HepG2 (cell line): ENCODE results near the gene U2AF1L4. TPM values are rescaled to one million over a fixed set of nuclear protein-coding genes. Genes with fewer than 3 reads are reported as not detected.

Source experiments
- CBX2 ChIP-seq, 2 experiments: fragments of 200-600 bp in 1 of 2; sonication (generic); formaldehyde crosslinking in 1 of 2; IDR thresholded peaks; 2 replicates each; pipeline versions ENCODE4 v1.7.0 to v1.8.1; 2018 to 2022; ENCODE audit warnings: low read depth in 2 of 2, low read length in 1 of 2, mild to moderate bottlenecking in 1 of 2, missing genetic modification reagents in 1 of 2
- DNMT1 ChIP-seq: sonication (generic); formaldehyde crosslinking; IDR thresholded peaks from 2 replicates; pipeline ENCODE4 v1.5.1; 2020; ENCODE audit warnings: mild to moderate bottlenecking, missing genetic modification reagents
- EHMT2 ChIP-seq: fragments of 200-600 bp; sonication (generic); IDR thresholded peaks from 2 replicates; pipeline ENCODE4 v1.7.0; 2017; ENCODE audit warnings: antibody characterized with exemption, low read depth, low read length, borderline replicate concordance
- HCFC1 ChIP-seq: fragments of 150-350 bp; IDR thresholded peaks from 2 replicates; pipeline ENCODE4 v1.6.1; 2014; ENCODE audit warnings: low read depth, low read length
- IRX3 ChIP-seq: sonication (generic); formaldehyde crosslinking; IDR thresholded peaks from 2 replicates; pipeline ENCODE4 v1.8.1; 2023; ENCODE audit warnings: mild to moderate bottlenecking, low read depth, missing genetic modification reagents, borderline replicate concordance
- ISL2 ChIP-seq: sonication (generic); formaldehyde crosslinking; IDR thresholded peaks from 2 replicates; pipeline ENCODE4 v1.5.0; 2020; ENCODE audit warnings: missing genetic modification reagents
- SATB2 ChIP-seq: sonication (generic); formaldehyde crosslinking; IDR thresholded peaks from 2 replicates; pipeline ENCODE4 v1.5.0; 2020; ENCODE audit warnings: missing genetic modification reagents
- ZNF678 ChIP-seq: sonication (generic); formaldehyde crosslinking; IDR thresholded peaks from 2 replicates; pipeline ENCODE4 v1.4.0; 2020; ENCODE audit warnings: mild to moderate bottlenecking, missing genetic modification reagents
- polyA plus RNA-seq, 8 experiments: library from polyadenylated mRNA; depleted of rRNA in 3 of 8; stranded (reverse) in 7 of 8; unstranded in 1 of 8; fragments of >200 nt; fragmentation: Illumina TruSeq in 4 of 8; extraction: Trizol in 4 of 8; gene quantifications; 2 replicates each; pipeline versions ENCODE4 v1.2.1 to v1.2.3, GENCODE V29; 2011 to 2016; ENCODE audit warnings: low read depth in 4 of 8, missing spikeins in 1 of 8, mixed read lengths in 1 of 8; ENCODE audit not compliant: insufficient read depth in 1 of 8
- total RNA-seq, 5 experiments: library from RNA; depleted of rRNA; stranded (reverse); fragments of >200 nt; fragmentation: Illumina TruSeq; extraction: Trizol; gene quantifications; 2 replicates each; pipeline ENCODE4 v1.2.3, GENCODE V29; 2016; ENCODE audit warnings: low read depth in 1 of 5
- TF ChIP-seq, protein P1 (sequence below), 2 experiments: sonication (generic) in 1 of 2; formaldehyde crosslinking in 1 of 2; IDR thresholded peaks; 2 replicates each; pipeline versions ENCODE4 v1.4.0 to v1.6.1; 2018 to 2020; ENCODE audit warnings: missing genetic modification reagents in 2 of 2, borderline replicate concordance in 1 of 2, low read depth in 1 of 2, mild to moderate bottlenecking in 1 of 2, missing biosample characterization in 1 of 2
- TF ChIP-seq, protein P2 (sequence below), 2 experiments: fragments of 450-650 bp in 1 of 2; sonication (generic) in 1 of 2; formaldehyde crosslinking in 1 of 2; IDR thresholded peaks; 2 replicates each; pipeline versions ENCODE4 v1.6.1 to v1.8.0; 2016 to 2022; ENCODE audit warnings: antibody characterized with exemption in 1 of 2, mild to moderate bottlenecking in 1 of 2, missing genetic modification reagents in 1 of 2
- TF ChIP-seq, protein P3 (sequence below): sonication (generic); formaldehyde crosslinking; IDR thresholded peaks from 2 replicates; pipeline ENCODE4 v1.4.0; 2020; ENCODE audit warnings: mild to moderate bottlenecking, missing genetic modification reagents
- TF ChIP-seq, protein P4 (sequence below): IDR thresholded peaks from 2 replicates; pipeline ENCODE4 v1.6.1; 2016; ENCODE audit warnings: missing genetic modification reagents, missing compliant biosample characterization

Gene U2AF1L4
- total and polyA plus RNA-seq, 2 of the 13 experiments (the other 11 are each of a cell fraction or from before 2014, with no cell fraction given): 7.9 to 15.4 TPM

DNA sequence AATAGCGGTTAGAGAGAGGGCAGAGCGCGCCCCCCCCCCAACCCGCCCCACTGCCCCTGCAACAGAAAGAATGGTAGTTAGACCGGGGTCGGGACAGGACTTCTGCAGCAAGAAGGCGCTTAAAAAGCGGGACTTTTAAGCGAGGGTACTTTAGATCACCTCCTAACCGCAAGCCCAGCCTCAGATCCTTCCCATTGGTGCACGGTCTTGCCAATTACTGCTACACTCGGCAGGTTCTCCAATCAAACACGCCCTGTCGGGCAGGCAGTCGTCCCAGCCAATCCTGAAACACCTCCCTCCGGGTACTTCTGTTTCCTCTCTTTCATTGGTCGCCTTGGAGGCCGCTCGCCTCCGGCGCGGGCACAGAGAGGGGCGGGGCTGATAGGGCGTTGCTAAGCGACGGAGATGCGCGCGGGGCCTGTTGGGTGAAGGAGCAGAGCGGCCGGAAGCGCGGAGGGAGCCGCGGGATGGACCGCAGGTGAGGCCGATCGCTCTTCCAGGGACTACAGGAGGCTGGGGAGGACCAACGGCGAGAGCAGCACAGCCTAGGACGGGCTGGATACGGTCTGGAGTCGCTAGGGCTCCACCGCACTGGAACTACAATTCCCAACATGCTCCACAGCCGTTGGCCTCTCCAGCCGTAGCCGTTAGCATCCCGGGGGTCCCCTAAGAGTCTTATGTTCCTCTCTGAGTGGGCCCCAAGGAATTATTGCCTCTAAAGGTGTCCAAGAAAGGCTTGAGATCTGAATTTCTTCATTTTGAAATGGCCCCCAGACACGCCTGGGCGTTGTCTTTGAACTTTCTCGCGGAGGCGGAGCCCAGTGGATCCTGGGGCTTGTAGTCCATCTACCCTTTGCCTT is 12.8 kb upstream of the U2AF1L4 start, which contains the start of gene PROSER3 (continued):
- TF ChIP-seq, protein P1, sequence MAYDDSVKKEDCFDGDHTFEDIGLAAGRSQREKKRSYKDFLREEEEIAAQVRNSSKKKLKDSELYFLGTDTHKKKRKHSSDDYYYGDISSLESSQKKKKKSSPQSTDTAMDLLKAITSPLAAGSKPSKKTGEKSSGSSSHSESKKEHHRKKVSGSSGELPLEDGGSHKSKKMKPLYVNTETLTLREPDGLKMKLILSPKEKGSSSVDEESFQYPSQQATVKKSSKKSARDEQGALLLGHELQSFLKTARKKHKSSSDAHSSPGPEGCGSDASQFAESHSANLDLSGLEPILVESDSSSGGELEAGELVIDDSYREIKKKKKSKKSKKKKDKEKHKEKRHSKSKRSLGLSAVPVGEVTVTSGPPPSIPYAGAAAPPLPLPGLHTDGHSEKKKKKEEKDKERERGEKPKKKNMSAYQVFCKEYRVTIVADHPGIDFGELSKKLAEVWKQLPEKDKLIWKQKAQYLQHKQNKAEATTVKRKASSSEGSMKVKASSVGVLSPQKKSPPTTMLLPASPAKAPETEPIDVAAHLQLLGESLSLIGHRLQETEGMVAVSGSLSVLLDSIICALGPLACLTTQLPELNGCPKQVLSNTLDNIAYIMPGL (CRISPR knock-in tag; IDR thresholded peaks at IDR 0.05; ENCODE audit: borderline replicate concordance in 1 of 2, low read depth in 1 of 2): peak in 1 of 2 experiments; percentile 63; a peak in 1 of 4 replicates
- no peak for TF ChIP-seq ZNF678 (CRISPR knock-in tag)
- 0 out of 2 replicates have a peak, but pooled peaks have one; percentile 45 for TF ChIP-seq DNMT1 (CRISPR knock-in tag)
- TF ChIP-seq, protein P2, sequence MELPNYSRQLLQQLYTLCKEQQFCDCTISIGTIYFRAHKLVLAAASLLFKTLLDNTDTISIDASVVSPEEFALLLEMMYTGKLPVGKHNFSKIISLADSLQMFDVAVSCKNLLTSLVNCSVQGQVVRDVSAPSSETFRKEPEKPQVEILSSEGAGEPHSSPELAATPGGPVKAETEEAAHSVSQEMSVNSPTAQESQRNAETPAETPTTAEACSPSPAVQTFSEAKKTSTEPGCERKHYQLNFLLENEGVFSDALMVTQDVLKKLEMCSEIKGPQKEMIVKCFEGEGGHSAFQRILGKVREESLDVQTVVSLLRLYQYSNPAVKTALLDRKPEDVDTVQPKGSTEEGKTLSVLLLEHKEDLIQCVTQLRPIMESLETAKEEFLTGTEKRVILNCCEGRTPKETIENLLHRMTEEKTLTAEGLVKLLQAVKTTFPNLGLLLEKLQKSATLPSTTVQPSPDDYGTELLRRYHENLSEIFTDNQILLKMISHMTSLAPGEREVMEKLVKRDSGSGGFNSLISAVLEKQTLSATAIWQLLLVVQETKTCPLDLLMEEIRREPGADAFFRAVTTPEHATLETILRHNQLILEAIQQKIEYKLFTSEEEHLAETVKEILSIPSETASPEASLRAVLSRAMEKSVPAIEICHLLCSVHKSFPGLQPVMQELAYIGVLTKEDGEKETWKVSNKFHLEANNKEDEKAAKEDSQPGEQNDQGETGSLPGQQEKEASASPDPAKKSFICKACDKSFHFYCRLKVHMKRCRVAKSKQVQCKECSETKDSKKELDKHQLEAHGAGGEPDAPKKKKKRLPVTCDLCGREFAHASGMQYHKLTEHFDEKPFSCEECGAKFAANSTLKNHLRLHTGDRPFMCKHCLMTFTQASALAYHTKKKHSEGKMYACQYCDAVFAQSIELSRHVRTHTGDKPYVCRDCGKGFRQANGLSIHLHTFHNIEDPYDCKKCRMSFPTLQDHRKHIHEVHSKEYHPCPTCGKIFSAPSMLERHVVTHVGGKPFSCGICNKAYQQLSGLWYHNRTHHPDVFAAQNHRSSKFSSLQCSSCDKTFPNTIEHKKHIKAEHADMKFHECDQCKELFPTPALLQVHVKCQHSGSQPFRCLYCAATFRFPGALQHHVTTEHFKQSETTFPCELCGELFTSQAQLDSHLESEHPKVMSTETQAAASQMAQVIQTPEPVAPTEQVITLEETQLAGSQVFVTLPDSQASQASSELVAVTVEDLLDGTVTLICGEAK (IDR thresholded peaks at IDR 0.05): no peak
- TF ChIP-seq, protein P2 (CRISPR knock-in tag; IDR thresholded peaks at IDR 0.05): no peak
- TF ChIP-seq CBX2 (IDR thresholded peaks at IDR 0.05; ENCODE audit: low read depth, low read length): no peak
- TF ChIP-seq CBX2 (CRISPR knock-in tag; IDR thresholded peaks at IDR 0.05; ENCODE audit: low read depth): no peak
- TF ChIP-seq HCFC1: peak; percentile 74; the same call in 1 of the 2 replicates
- no peak for TF ChIP-seq SATB2 (CRISPR knock-in tag)
- TF ChIP-seq, protein P3, sequence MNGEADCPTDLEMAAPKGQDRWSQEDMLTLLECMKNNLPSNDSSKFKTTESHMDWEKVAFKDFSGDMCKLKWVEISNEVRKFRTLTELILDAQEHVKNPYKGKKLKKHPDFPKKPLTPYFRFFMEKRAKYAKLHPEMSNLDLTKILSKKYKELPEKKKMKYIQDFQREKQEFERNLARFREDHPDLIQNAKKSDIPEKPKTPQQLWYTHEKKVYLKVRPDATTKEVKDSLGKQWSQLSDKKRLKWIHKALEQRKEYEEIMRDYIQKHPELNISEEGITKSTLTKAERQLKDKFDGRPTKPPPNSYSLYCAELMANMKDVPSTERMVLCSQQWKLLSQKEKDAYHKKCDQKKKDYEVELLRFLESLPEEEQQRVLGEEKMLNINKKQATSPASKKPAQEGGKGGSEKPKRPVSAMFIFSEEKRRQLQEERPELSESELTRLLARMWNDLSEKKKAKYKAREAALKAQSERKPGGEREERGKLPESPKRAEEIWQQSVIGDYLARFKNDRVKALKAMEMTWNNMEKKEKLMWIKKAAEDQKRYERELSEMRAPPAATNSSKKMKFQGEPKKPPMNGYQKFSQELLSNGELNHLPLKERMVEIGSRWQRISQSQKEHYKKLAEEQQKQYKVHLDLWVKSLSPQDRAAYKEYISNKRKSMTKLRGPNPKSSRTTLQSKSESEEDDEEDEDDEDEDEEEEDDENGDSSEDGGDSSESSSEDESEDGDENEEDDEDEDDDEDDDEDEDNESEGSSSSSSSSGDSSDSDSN (CRISPR knock-in tag): no peak; the same call in 1 of the 2 replicates
- 0 out of 2 replicates have a peak, but pooled peaks have one; percentile 37 for TF ChIP-seq ISL2 (CRISPR knock-in tag)
- no peak for TF ChIP-seq IRX3
- TF ChIP-seq, protein P4, sequence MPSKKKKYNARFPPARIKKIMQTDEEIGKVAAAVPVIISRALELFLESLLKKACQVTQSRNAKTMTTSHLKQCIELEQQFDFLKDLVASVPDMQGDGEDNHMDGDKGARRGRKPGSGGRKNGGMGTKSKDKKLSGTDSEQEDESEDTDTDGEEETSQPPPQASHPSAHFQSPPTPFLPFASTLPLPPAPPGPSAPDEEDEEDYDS: peak; percentile 62; the same call in 1 of the 2 replicates
- TF ChIP-seq EHMT2: no peak
